Liver (tissue), 9 donors: ENCODE data around the gene GBA2. TPM values are rescaled to one million over a fixed set of nuclear protein-coding genes. Genes with fewer than 3 reads are reported as not detected.

Source experiments
- DNase-seq: peaks from one replicate; pipeline ENCODE4 v3.0.0-alpha.2; 2017; ENCODE audit warnings: low spot score
- H3K27ac ChIP-seq, 2 donors: one replicate each; pipeline ENCODE4 v1.7.0; 2013; ENCODE audit warnings: inconsistent platforms in 2 of 2, low read length in 2 of 2, control low read depth in 1 of 2, low read depth in 1 of 2, mild to moderate bottlenecking in 1 of 2
- H3K27me3 ChIP-seq, 4 donors: one replicate each; pipeline versions ENCODE4 v1.6.1 to v1.7.0; 2013; ENCODE audit warnings: low read length in 3 of 4, inconsistent platforms in 1 of 4, mild to moderate bottlenecking in 1 of 4, moderate library complexity in 1 of 4; ENCODE audit not compliant: control insufficient read depth in 4 of 4, insufficient read depth in 4 of 4
- H3K36me3 ChIP-seq, 4 donors: one replicate each; pipeline versions ENCODE4 v1.6.1 to v1.7.0; 2013; ENCODE audit warnings: low read length in 3 of 4, mild to moderate bottlenecking in 3 of 4, low read depth in 1 of 4, moderate library complexity in 1 of 4; ENCODE audit not compliant: control insufficient read depth in 4 of 4, insufficient read depth in 3 of 4
- H3K4me1 ChIP-seq, 4 donors: one replicate each; pipeline versions ENCODE4 v1.6.1 to v1.7.0; 2013; ENCODE audit warnings: low read length in 3 of 4, mild to moderate bottlenecking in 3 of 4, moderate library complexity in 1 of 4; ENCODE audit not compliant: control insufficient read depth in 4 of 4, insufficient read depth in 4 of 4
- H3K4me3 ChIP-seq, 3 donors: one replicate each; pipeline versions ENCODE4 v1.6.1 to v1.7.0; 2013; ENCODE audit warnings: low read length in 3 of 3, control low read depth in 1 of 3, low read depth in 1 of 3, mild to moderate bottlenecking in 1 of 3
- H3K9ac ChIP-seq, 2 donors: one replicate each; pipeline ENCODE4 v1.7.0; 2013; ENCODE audit warnings: low read length in 2 of 2, mild to moderate bottlenecking in 2 of 2, moderate library complexity in 2 of 2, control low read depth in 1 of 2, low read depth in 1 of 2
- H3K9me3 ChIP-seq, 4 donors: one replicate each; pipeline versions ENCODE4 v1.6.1 to v1.7.0; 2013; ENCODE audit warnings: low read length in 3 of 4; ENCODE audit not compliant: control insufficient read depth in 4 of 4
- EGR1 ChIP-seq, 2 donors: IDR thresholded peaks; 2 replicates each; pipeline ENCODE4 v1.6.1; 2016 to 2018; ENCODE audit warnings: antibody characterized with exemption in 2 of 2, low read depth in 2 of 2
- FOXA1 ChIP-seq: IDR thresholded peaks from 2 replicates; pipeline ENCODE4 v1.6.1; 2016; ENCODE audit warnings: antibody characterized with exemption
- FOXA2 ChIP-seq: IDR thresholded peaks from 2 replicates; pipeline ENCODE4 v1.6.1; 2016; ENCODE audit warnings: antibody characterized with exemption
- GABPA ChIP-seq, 2 donors: IDR thresholded peaks in 1 of 2; conservative IDR thresholded peaks in 1 of 2; 2 replicates each; pipeline ENCODE4 v1.6.1; 2016; ENCODE audit warnings: antibody characterized with exemption in 2 of 2, mild to moderate bottlenecking in 1 of 2, moderate library complexity in 1 of 2
- HNF4A ChIP-seq, 2 donors: conservative IDR thresholded peaks; 2 replicates each; pipeline ENCODE4 v1.6.1; 2016; ENCODE audit warnings: antibody characterized with exemption in 2 of 2, mild to moderate bottlenecking in 2 of 2
- HNF4G ChIP-seq: IDR thresholded peaks from 2 replicates; pipeline ENCODE4 v1.6.1; 2016; ENCODE audit warnings: antibody characterized with exemption
- JUND ChIP-seq, 2 donors: IDR thresholded peaks; 2 replicates each; pipeline ENCODE4 v1.6.1; 2016; ENCODE audit warnings: antibody characterized with exemption in 2 of 2
- NR2F2 ChIP-seq: IDR thresholded peaks from 2 replicates; pipeline ENCODE4 v1.6.1; 2016; ENCODE audit warnings: antibody characterized with exemption
- RAD21 ChIP-seq, 2 donors: IDR thresholded peaks; 2 replicates each; pipeline ENCODE4 v1.6.1; 2016; ENCODE audit warnings: antibody characterized with exemption in 2 of 2, mild to moderate bottlenecking in 2 of 2
- RXRA ChIP-seq, 2 donors: IDR thresholded peaks; 2 replicates each; pipeline ENCODE4 v1.6.1; 2017 to 2018; ENCODE audit warnings: antibody characterized with exemption in 2 of 2, mild to moderate bottlenecking in 1 of 2
- SP1 ChIP-seq: IDR thresholded peaks from 2 replicates; pipeline ENCODE4 v1.6.1; 2018; ENCODE audit warnings: antibody characterized with exemption, mild to moderate bottlenecking
- YY1 ChIP-seq: IDR thresholded peaks from 2 replicates; pipeline ENCODE4 v1.6.1; 2016; ENCODE audit warnings: antibody characterized with exemption, mild to moderate bottlenecking
- WGBS: extraction: QIAGEN DNeasy Blood & Tissue Kit; methylation state at CpG from one replicate; pipeline ENCODE4 v1.1.7; 2013; 5-methylcytosine and 5-hydroxymethylcytosine counted together
- polyA plus RNA-seq, 2 donors: library from polyadenylated mRNA; stranded (reverse) in 1 of 2; unstranded in 1 of 2; fragments of 200-250 nt in 1 of 2; fragments of >200 nt in 1 of 2; fragmentation: Nextera tagmentation in 1 of 2; extraction: Ambion mirVana in 1 of 2; gene quantifications; one replicate each; pipeline versions ENCODE4 v1.2.1 to v1.2.3, GENCODE V29; 2013 to 2015
- total RNA-seq, 2 donors: library from RNA; depleted of rRNA; stranded (reverse); fragments of >200 nt; gene quantifications; one replicate each; pipeline ENCODE4 v1.2.3, GENCODE V29; 2014
- TF ChIP-seq, protein P1 (sequence below): IDR thresholded peaks from 2 replicates; pipeline ENCODE4 v1.6.1; 2016; ENCODE audit warnings: antibody characterized with exemption
- TF ChIP-seq, protein P2 (sequence below): IDR thresholded peaks from 2 replicates; pipeline ENCODE4 v1.6.1; 2016; ENCODE audit warnings: antibody characterized with exemption, mild to moderate bottlenecking
- TF ChIP-seq, protein P3 (sequence below): fragments of 150-350 bp; IDR thresholded peaks from 2 replicates; pipeline ENCODE4 v1.5.1; 2017; ENCODE audit warnings: improper control_type of control experiment, low read depth, low read length; ENCODE audit not compliant: missing input control
- TF ChIP-seq, protein P4 (sequence below): IDR thresholded peaks from 2 replicates; pipeline ENCODE4 v1.6.1; 2016; ENCODE audit warnings: antibody characterized with exemption
- TF ChIP-seq, protein P5 (sequence below): IDR thresholded peaks from 2 replicates; pipeline ENCODE4 v1.6.1; 2016; ENCODE audit warnings: antibody characterized with exemption
- donor health status: healthy.
- donor health status: healthy.
- donor health status: healthy.
- donor health status: healthy.
- donor health status: healthy.

GBA2 gene
- total and polyA plus RNA-seq, 4 donors = 24.1 to 65.3 (median 25.8) TPM

DNA sequence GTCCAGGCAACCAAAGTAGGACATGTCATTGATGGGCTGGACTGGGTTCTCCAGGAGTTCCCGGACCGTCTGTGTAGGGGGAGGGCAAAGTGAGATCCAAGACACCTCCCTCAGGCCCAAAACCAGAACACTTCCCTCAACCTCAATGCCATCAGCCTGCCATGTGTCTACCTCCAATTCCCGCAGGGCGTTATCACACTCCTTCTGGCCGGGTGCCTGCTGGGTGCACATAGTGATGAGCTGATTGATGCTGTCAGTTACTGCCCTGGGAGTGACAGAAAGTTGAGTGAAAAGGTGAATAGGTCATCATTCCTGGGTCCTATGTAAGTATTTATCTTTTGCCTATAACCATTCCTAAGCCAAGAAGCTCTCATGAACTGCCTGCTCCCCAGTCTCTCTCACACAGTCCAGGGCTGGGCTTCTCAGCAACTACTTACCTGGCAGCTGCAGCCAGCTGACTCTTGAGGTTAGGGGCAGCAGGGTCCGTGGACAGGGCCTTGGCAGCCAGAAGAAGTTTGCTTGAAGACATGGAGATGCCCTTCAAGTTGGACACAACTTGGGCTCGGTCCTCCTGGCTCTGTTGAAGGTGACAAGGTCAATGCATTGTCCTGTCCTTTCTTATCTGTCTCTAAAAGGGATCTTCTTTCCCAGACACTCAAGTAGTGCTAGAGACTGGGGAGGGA lies 38.1 kb downstream of the GBA2 start:
- TF ChIP-seq, protein P1, sequence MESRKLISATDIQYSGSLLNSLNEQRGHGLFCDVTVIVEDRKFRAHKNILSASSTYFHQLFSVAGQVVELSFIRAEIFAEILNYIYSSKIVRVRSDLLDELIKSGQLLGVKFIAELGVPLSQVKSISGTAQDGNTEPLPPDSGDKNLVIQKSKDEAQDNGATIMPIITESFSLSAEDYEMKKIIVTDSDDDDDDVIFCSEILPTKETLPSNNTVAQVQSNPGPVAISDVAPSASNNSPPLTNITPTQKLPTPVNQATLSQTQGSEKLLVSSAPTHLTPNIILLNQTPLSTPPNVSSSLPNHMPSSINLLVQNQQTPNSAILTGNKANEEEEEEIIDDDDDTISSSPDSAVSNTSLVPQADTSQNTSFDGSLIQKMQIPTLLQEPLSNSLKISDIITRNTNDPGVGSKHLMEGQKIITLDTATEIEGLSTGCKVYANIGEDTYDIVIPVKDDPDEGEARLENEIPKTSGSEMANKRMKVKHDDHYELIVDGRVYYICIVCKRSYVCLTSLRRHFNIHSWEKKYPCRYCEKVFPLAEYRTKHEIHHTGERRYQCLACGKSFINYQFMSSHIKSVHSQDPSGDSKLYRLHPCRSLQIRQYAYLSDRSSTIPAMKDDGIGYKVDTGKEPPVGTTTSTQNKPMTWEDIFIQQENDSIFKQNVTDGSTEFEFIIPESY = no peak
- TF ChIP-seq HNF4A (conservative IDR thresholded peaks at IDR 0.05) (no peak), RAD21 (IDR thresholded peaks at IDR 0.05) (no peak), JUND (IDR thresholded peaks at IDR 0.05) (no peak), FOXA1 (no peak), SP1 (no peak), NR2F2 (no peak)
- TF ChIP-seq, protein P2, sequence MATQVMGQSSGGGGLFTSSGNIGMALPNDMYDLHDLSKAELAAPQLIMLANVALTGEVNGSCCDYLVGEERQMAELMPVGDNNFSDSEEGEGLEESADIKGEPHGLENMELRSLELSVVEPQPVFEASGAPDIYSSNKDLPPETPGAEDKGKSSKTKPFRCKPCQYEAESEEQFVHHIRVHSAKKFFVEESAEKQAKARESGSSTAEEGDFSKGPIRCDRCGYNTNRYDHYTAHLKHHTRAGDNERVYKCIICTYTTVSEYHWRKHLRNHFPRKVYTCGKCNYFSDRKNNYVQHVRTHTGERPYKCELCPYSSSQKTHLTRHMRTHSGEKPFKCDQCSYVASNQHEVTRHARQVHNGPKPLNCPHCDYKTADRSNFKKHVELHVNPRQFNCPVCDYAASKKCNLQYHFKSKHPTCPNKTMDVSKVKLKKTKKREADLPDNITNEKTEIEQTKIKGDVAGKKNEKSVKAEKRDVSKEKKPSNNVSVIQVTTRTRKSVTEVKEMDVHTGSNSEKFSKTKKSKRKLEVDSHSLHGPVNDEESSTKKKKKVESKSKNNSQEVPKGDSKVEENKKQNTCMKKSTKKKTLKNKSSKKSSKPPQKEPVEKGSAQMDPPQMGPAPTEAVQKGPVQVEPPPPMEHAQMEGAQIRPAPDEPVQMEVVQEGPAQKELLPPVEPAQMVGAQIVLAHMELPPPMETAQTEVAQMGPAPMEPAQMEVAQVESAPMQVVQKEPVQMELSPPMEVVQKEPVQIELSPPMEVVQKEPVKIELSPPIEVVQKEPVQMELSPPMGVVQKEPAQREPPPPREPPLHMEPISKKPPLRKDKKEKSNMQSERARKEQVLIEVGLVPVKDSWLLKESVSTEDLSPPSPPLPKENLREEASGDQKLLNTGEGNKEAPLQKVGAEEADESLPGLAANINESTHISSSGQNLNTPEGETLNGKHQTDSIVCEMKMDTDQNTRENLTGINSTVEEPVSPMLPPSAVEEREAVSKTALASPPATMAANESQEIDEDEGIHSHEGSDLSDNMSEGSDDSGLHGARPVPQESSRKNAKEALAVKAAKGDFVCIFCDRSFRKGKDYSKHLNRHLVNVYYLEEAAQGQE = no peak
- TF ChIP-seq, protein P3, sequence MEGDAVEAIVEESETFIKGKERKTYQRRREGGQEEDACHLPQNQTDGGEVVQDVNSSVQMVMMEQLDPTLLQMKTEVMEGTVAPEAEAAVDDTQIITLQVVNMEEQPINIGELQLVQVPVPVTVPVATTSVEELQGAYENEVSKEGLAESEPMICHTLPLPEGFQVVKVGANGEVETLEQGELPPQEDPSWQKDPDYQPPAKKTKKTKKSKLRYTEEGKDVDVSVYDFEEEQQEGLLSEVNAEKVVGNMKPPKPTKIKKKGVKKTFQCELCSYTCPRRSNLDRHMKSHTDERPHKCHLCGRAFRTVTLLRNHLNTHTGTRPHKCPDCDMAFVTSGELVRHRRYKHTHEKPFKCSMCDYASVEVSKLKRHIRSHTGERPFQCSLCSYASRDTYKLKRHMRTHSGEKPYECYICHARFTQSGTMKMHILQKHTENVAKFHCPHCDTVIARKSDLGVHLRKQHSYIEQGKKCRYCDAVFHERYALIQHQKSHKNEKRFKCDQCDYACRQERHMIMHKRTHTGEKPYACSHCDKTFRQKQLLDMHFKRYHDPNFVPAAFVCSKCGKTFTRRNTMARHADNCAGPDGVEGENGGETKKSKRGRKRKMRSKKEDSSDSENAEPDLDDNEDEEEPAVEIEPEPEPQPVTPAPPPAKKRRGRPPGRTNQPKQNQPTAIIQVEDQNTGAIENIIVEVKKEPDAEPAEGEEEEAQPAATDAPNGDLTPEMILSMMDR = no peak
- 89% methylated on average over 7 of the region's 7 CpGs for WGBS
- no peak for DNase-seq
- Histone ChIP-seq H3K4me3 (no peak overlapping the region), H3K9me3 (no peaks in the 10 kb centered on the region), H3K27me3 (no peaks in the 10 kb centered on the region), H3K27ac (no peak overlapping the region), H3K9ac (no peak overlapping the region), H3K36me3 (peaks cover 51 to 92% (median 82%) of the 10 kb centered on the region in 4 donors), H3K4me1 (no peaks in the 10 kb centered on the region)

DNA sequence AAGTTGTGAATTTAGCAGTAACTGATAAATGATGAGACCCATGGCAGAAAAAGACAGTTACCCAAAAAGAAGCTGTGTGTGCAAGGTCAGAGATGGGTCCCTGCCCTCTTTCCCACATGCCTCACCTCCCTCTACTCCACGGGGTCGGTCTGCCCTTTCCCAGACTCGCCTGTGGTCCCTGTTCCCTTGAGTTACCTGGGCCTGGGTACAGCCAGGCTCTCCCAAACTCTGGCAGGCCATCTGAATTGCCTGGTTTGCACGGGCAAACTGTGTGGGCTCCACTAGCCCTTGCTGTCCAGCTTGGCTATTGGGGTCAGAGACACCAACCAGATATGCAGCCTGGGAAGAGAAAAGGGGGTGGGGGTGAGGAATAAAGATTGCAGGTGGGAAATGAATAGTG lies 40.9 kb downstream of the GBA2 start:
- no peak for DNase-seq
- H3K36me3 ChIP-seq = peaks cover 55 to 94% (median 86%) of the 10 kb centered on the region in 4 donors
- H3K27ac ChIP-seq = no peak overlapping the region
- no peaks in the 10 kb centered on the region for H3K27me3 ChIP-seq
- no peaks in the 10 kb centered on the region for H3K4me1 ChIP-seq
- H3K9me3 ChIP-seq = no peaks in the 10 kb centered on the region
- no peak overlapping the region for H3K9ac ChIP-seq
- no peak overlapping the region for H3K4me3 ChIP-seq
- WGBS = 95% methylated on average over 4 of the region's 4 CpGs
- TF ChIP-seq, protein P1 = no peak
- no peak for TF ChIP-seq SP1
- TF ChIP-seq, protein P4, sequence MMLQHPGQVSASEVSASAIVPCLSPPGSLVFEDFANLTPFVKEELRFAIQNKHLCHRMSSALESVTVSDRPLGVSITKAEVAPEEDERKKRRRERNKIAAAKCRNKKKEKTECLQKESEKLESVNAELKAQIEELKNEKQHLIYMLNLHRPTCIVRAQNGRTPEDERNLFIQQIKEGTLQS = no peak
- TF ChIP-seq, protein P5, sequence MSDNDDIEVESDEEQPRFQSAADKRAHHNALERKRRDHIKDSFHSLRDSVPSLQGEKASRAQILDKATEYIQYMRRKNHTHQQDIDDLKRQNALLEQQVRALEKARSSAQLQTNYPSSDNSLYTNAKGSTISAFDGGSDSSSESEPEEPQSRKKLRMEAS = no peak
- TF ChIP-seq, protein P3 = no peak
- TF ChIP-seq RXRA (IDR thresholded peaks at IDR 0.05) = no peak
- no peak for TF ChIP-seq FOXA2
- TF ChIP-seq NR2F2 = no peak
- TF ChIP-seq FOXA1 = no peak
- no peak for TF ChIP-seq EGR1 (IDR thresholded peaks at IDR 0.05; ENCODE audit: low read depth in 2 of 2)
- TF ChIP-seq RAD21 (IDR thresholded peaks at IDR 0.05) = no peak
- TF ChIP-seq HNF4A (conservative IDR thresholded peaks at IDR 0.05) = no peak
- no peak for TF ChIP-seq HNF4G
- no peak for TF ChIP-seq GABPA (IDR thresholded peaks at IDR 0.05 in 1 of 2, conservative IDR thresholded peaks at IDR 0.05 in 1 of 2)
- TF ChIP-seq JUND (IDR thresholded peaks at IDR 0.05) = no peak
- no peak for TF ChIP-seq YY1
